CD4-positive, alpha-beta T cell (primary cell): ENCODE data around the gene APBB1. TPM values are rescaled to one million over a fixed set of nuclear protein-coding genes. Genes with fewer than 3 reads are reported as not detected.

Source experiments
- ATAC-seq: fragments of 200-7000 bp; cut with Tn5 transposase; one replicate; pipeline ENCODE4 v1.10.0; 2022; ENCODE audit warnings: mild to moderate bottlenecking; ENCODE audit not compliant: poor library complexity
- CTCF ChIA-PET: fragments of 350-600 bp; sonication (Branson Sonifier 250); formaldehyde crosslinking; loops from one replicate; lab custom pipeline; 2021; ENCODE audit warnings: antibody characterized with exemption, inconsistent platforms; lab: Charles Lee
- POLR2A ChIA-PET: fragments of 350-600 bp; sonication (Branson Sonifier 250); formaldehyde crosslinking; loops from one replicate; lab custom pipeline; 2021; ENCODE audit warnings: antibody characterized with exemption, inconsistent platforms; lab: Charles Lee
- DNase-seq, 14 experiments: peaks; one replicate each; pipeline ENCODE4 v3.0.0-alpha.2; 2013 to 2020; ENCODE audit warnings: mixed read lengths in 2 of 14
- H3K27ac ChIP-seq, 2 donors: one replicate each; pipeline versions ENCODE4 v1.5.1 to v1.7.0; 2013; ENCODE audit warnings: low read length in 2 of 2, low read depth in 1 of 2, mild to moderate bottlenecking in 1 of 2
- H3K27me3 ChIP-seq, 2 experiments: 1 replicate in 1 of 2; 2 replicates in 1 of 2; pipeline versions ENCODE4 v1.6.1 to v1.7.0; 2013; ENCODE audit warnings: low read length in 2 of 2, control low read depth in 1 of 2, mild to moderate bottlenecking in 1 of 2, moderate library complexity in 1 of 2; ENCODE audit not compliant: insufficient read depth in 2 of 2, control insufficient read depth in 1 of 2
- H3K36me3 ChIP-seq: one replicate; pipeline ENCODE4 v1.6.1; 2013; ENCODE audit warnings: low read length, control low read depth; ENCODE audit not compliant: insufficient read depth
- H3K4me1 ChIP-seq: one replicate; pipeline ENCODE4 v1.6.1; 2013; ENCODE audit warnings: low read length, control low read depth; ENCODE audit not compliant: insufficient read depth
- H3K4me3 ChIP-seq: one replicate; pipeline ENCODE4 v1.5.1; 2013; ENCODE audit warnings: mild to moderate bottlenecking, low read length, moderate library complexity
- H3K9me3 ChIP-seq, 2 experiments: 1 replicate in 1 of 2; 2 replicates in 1 of 2; pipeline versions ENCODE4 v1.6.1 to v1.7.0; 2013; ENCODE audit warnings: low read length in 2 of 2, mild to moderate bottlenecking in 2 of 2, control low read depth in 1 of 2, moderate library complexity in 1 of 2; ENCODE audit not compliant: control insufficient read depth in 1 of 2, insufficient read depth in 1 of 2
- H3K27ac Mint-ChIP-seq: one replicate; pipeline ENCODE4 v1.8.0; 2020; ENCODE audit warnings: mixed read lengths
- H3K27me3 Mint-ChIP-seq: one replicate; pipeline ENCODE4 v1.8.0; 2021; ENCODE audit warnings: mixed read lengths
- H3K36me3 Mint-ChIP-seq: one replicate; pipeline ENCODE4 v1.8.0; 2021; ENCODE audit warnings: low read depth, mixed read lengths
- H3K4me1 Mint-ChIP-seq: one replicate; pipeline ENCODE4 v1.8.0; 2021; ENCODE audit warnings: low read depth, mixed read lengths
- H3K4me3 Mint-ChIP-seq: one replicate; pipeline ENCODE4 v1.8.0; 2020; ENCODE audit warnings: mild to moderate bottlenecking, mixed read lengths
- H3K9me3 Mint-ChIP-seq: one replicate; pipeline ENCODE4 v1.8.0; 2020; ENCODE audit warnings: mixed read lengths
- intact Hi-C, 2 experiments: fragments of 100-400 bp; cut with DNase I in 1 of 2; cut with micrococcal nuclease in 1 of 2; formaldehyde crosslinking; loops; one replicate each; pipeline versions ENCODE4 v1.15.1 to v1.9.0; 2023 to 2025; cut with DNase I, micrococcal nuclease
- total RNA-seq, 174 experiments: library from RNA in 2 of 174; stranded (reverse) in 2 of 174; gene quantifications; one replicate each; pipeline ENCODE4 v1.2.3 and lab custom pipeline; 2021 to 2026
- TF ChIP-seq, protein P1 (sequence below): fragments of 200-600 bp; IDR thresholded peaks from one replicate; pipeline ENCODE4 v1.8.0; 2022; ENCODE audit warnings: antibody characterized with exemption, mild to moderate bottlenecking

The APBB1 gene
- total RNA-seq, 2 experiments from 2014 or later: 182 to 184 TPM

DNA sequence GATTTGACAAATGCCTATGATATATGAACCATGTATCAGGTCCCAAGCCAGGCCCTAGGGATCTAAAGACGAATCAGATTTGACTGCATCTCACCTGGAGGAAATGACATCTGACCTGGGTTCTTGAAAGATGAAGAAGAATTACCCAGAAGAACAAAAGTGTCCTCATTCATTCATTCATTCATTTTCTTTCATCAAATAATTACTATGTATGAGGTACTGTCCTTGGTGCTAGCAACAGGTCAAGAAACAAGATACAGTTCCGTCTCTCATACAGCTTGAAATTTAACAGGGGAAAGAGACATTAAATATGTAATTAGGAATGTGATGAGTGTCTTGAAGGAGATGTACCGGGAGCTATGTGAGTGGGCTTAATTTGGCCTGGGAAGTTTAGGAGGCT lies 1.8 kb upstream of the APBB1 start:
- POLR2A ChIA-PET: interaction anchor here (1.6 to 6.4 kb wide), 4 partner anchors 17 to 61 kb away, joined by 3 to 163 read pairs (median 35); no protein-coding TSS in a partner anchor
- Mint-ChIP-seq H3K4me1 (peaks cover 10% of the 10 kb centered on the region), H3K27me3 (peaks cover 7% of the 10 kb centered on the region), H3K36me3 (no peaks in the 10 kb centered on the region), H3K27ac (peak overlapping the region; percentile 89), H3K9me3 (no peaks in the 10 kb centered on the region), H3K4me3 (peak overlapping the region; percentile 91)
- TF ChIP-seq, protein P1, sequence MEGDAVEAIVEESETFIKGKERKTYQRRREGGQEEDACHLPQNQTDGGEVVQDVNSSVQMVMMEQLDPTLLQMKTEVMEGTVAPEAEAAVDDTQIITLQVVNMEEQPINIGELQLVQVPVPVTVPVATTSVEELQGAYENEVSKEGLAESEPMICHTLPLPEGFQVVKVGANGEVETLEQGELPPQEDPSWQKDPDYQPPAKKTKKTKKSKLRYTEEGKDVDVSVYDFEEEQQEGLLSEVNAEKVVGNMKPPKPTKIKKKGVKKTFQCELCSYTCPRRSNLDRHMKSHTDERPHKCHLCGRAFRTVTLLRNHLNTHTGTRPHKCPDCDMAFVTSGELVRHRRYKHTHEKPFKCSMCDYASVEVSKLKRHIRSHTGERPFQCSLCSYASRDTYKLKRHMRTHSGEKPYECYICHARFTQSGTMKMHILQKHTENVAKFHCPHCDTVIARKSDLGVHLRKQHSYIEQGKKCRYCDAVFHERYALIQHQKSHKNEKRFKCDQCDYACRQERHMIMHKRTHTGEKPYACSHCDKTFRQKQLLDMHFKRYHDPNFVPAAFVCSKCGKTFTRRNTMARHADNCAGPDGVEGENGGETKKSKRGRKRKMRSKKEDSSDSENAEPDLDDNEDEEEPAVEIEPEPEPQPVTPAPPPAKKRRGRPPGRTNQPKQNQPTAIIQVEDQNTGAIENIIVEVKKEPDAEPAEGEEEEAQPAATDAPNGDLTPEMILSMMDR: no peak
- no peaks in the 10 kb centered on the region for H3K9me3 ChIP-seq
- no peak overlapping the region for H3K4me3 ChIP-seq
- H3K27ac ChIP-seq: no peak overlapping the region
- H3K27me3 ChIP-seq: no peaks in the 10 kb centered on the region
- ATAC-seq (no peak), DNase-seq (no peak)
- CTCF ChIA-PET: interaction anchor here (0.8 to 5.8 kb wide), 3 partner anchors 15 to 41 kb away, joined by 3 to 21 read pairs (median 3); no protein-coding TSS in a partner anchor
- no peaks in the 10 kb centered on the region for H3K36me3 ChIP-seq
- intact Hi-C loops: no loop called here
- H3K4me1 ChIP-seq: peaks cover 34% of the 10 kb centered on the region

DNA sequence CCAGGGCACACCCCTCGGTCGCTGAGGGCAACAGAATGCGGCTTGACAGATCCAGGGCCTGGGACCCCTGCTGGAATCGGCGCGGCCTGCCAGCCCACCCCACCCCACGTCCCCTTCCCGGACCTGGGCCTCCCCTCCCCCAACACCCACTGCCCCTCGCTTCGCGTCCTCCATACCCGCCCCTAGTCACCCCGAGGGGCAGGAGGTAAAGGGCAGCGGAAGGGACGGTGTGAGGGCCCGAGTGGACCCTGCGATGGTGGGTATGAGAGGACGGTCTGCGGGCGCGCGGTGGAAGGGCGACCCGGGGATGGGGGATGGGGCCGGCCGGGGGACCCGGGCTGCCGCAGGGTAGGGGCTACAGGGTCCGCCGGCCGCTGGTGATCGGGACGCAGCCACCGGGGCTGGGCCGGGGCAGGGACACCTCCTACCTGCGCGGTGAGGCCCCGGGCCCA lies 311 bp downstream of the APBB1 start:
- H3K9me3 ChIP-seq: no peaks in the 10 kb centered on the region
- no peaks in the 10 kb centered on the region for H3K27me3 ChIP-seq
- ChIA-PET CTCF (interaction anchor here (1.0 to 5.8 kb wide), 5 partner anchors 16 to 39 kb away, joined by 3 to 21 read pairs (median 9); no protein-coding TSS in a partner anchor), POLR2A (interaction anchor here (1.0 to 6.4 kb wide), 14 partner anchors 8 to 265 kb away, joined by 3 to 163 read pairs (median 10); partner anchors contain the start of genes ARFIP2, ILK, MRPL17 and SMPD1)
- peak overlapping the region; percentile 26 to 92 for H3K27ac ChIP-seq
- Mint-ChIP-seq H3K4me3 (peak overlapping the region; percentile 38), H3K4me1 (peaks cover 10% of the 10 kb centered on the region), H3K9me3 (no peaks in the 10 kb centered on the region), H3K27ac (no peak overlapping the region), H3K36me3 (no peaks in the 10 kb centered on the region), H3K27me3 (peaks cover 4% of the 10 kb centered on the region)
- H3K4me1 ChIP-seq: peaks cover 55% of the 10 kb centered on the region
- TF ChIP-seq, protein P1: no peak
- intact Hi-C loops: loop anchor here (1.0 to 10.0 kb wide), 9 partner anchors 15 to 1096 kb away; partner anchors contain the start of genes CNGA4 (in 1 of the 2), FHIP1B (in 1 of the 2), PPFIBP2 (in 1 of the 2) and SMPD1 (in 1 of the 2)
- no peaks in the 10 kb centered on the region for H3K36me3 ChIP-seq
- ATAC-seq: no peak
- peak in 3 of 14 experiments; percentile 16 to 47 (median 35) for DNase-seq
- H3K4me3 ChIP-seq: peak overlapping the region; percentile 70

DNA sequence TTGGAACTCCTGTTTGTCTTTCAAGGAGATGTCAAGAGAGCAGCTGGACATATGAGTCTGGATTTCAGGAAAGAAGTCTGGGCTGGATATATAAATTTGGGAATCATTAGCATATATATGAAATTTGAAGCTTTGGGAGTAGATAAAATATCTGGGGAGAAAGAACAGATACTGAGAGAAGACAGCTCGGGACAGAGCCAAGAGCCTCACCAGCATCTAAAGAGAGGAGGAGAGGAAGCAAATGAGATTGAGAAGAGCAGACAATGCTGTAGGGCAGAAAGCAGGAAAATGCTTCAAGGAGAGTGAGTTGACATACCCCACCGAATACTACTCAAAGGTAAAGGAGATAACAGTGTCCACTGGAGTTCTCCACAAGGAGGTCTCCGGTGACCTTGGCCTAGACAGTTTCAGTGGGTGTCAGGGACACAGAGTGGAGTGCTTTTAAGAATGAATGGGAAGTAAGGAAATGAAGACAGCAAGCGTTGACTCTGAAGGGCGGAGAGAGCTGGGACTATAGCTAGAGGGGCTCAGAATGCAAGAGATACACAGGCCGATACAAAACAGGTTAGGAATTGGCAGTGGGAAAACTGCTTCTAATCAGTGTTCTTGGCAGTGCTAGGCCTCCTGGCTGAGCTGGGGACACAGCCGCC lies 862 bp downstream of the APBB1 start:
- H3K27me3 Mint-ChIP-seq: no peaks in the 10 kb centered on the region
- H3K4me1 Mint-ChIP-seq: peaks cover 10% of the 10 kb centered on the region
- Histone ChIP-seq H3K4me3 (peak overlapping the region; percentile 70), H3K27me3 (no peaks in the 10 kb centered on the region), H3K4me1 (peaks cover 60% of the 10 kb centered on the region), H3K9me3 (no peaks in the 10 kb centered on the region), H3K27ac (peak overlapping the region; percentile 26 to 92), H3K36me3 (no peaks in the 10 kb centered on the region)
- H3K36me3 Mint-ChIP-seq: no peaks in the 10 kb centered on the region
- ATAC-seq (no peak), DNase-seq (peak in 1 of 14 experiments; percentile 34)
- ChIA-PET POLR2A (interaction anchor here (1.5 to 6.4 kb wide), 10 partner anchors 8 to 265 kb away, joined by 3 to 163 read pairs (median 14); partner anchors contain the start of genes ARFIP2, MRPL17, SMPD1 and TAF10), CTCF (interaction anchor here (5.8 kb wide), 1 partner anchor 26 kb away, joined by 21 read pairs; no protein-coding TSS in a partner anchor)
- no peak overlapping the region for H3K4me3 Mint-ChIP-seq
- H3K27ac Mint-ChIP-seq: no peak overlapping the region
- no peaks in the 10 kb centered on the region for H3K9me3 Mint-ChIP-seq
- TF ChIP-seq, protein P1: no peak
- intact Hi-C loops: loop anchor here (1.0 to 10.0 kb wide), 7 partner anchors 15 to 1097 kb away; partner anchors contain the start of genes CNGA4 (in 1 of the 2), FHIP1B (in 1 of the 2), PPFIBP2 (in 1 of the 2) and SMPD1 (in 1 of the 2)
